ENCODE measurements around the gene PRMT9. TPM values are rescaled to one million over a fixed set of nuclear protein-coding genes. Genes with fewer than 3 reads are reported as not detected.

PRMT9 gene
- total RNA-seq, 1 experiment from 2014 or later: 10.5 TPM

GRCh38 chr4:147633643-147634042 lies 50.3 kb downstream of the PRMT9 start:
- Mint-ChIP-seq H3K4me3 (no peak overlapping the region), H3K36me3 (ENCODE audit: insufficient read depth in 1 of 3, low read depth in 3 of 3) (peaks cover 23 to 62% (median 56%) of the 10 kb centered on the region in 3 experiments), H3K27me3 (ENCODE audit: low read depth) (no peaks in the 10 kb centered on the region), H3K9me3 (no peaks in the 10 kb centered on the region), H3K4me1 (peaks cover 16 to 20% of the 10 kb centered on the region in 2 experiments), H3K27ac (no peak overlapping the region)
- Histone ChIP-seq H3K79me2 (ENCODE audit: insufficient read depth, low read length) (no peaks in the 10 kb centered on the region), H4K91ac (ENCODE audit: insufficient read length, low read depth, low read length) (no peak overlapping the region), H3K4me2 (ENCODE audit: insufficient read depth, insufficient read length, low read length) (no peak overlapping the region), H3K23ac (ENCODE audit: insufficient read length, low read depth, low read length) (no peak overlapping the region), H2BK120ac (ENCODE audit: low read depth, low read length, poor library complexity, severe bottlenecking) (no peak overlapping the region), H3K4me1 (ENCODE audit: insufficient read depth, low read length) (no peaks in the 10 kb centered on the region), H3K23me2 (ENCODE audit: insufficient read length, low read depth, low read length, poor library complexity, severe bottlenecking) (no peaks in the 10 kb centered on the region), H4K5ac (ENCODE audit: insufficient read length, low read depth, low read length) (no peak overlapping the region), H3K9ac (ENCODE audit: extremely low read depth, insufficient read length, low read length) (no peak overlapping the region), H2BK12ac (ENCODE audit: insufficient read length, low read depth, low read length) (no peak overlapping the region), H3K79me1 (ENCODE audit: insufficient read depth, low read depth, low read length, poor library complexity, severe bottlenecking) (no peaks in the 10 kb centered on the region), H2AK5ac (ENCODE audit: insufficient read length, low read length) (no peak overlapping the region), H3K9me3 (ENCODE audit: control insufficient read depth, low read depth, low read length) (no peaks in the 10 kb centered on the region), H3K27me3 (ENCODE audit: insufficient read depth, low read length) (no peaks in the 10 kb centered on the region), H3K14ac (ENCODE audit: insufficient read depth, low read length) (no peak overlapping the region), H3K18ac (ENCODE audit: insufficient read length, low read depth, low read length) (no peak overlapping the region), H2BK5ac (ENCODE audit: insufficient read length, low read length) (no peak overlapping the region), H4K20me1 (ENCODE audit: control insufficient read depth, insufficient read depth, insufficient read length) (no peaks in the 10 kb centered on the region), H4K8ac (replicated peaks; ENCODE audit: insufficient read length, low read depth, low read length) (no peak overlapping the region), H2BK20ac (ENCODE audit: low read depth, low read length, poor library complexity, severe bottlenecking) (no peak overlapping the region), H3K56ac (ENCODE audit: insufficient read length, low read depth, low read length) (no peak overlapping the region), H3K27ac (ENCODE audit: insufficient read length, low read depth, low read length) (no peak overlapping the region), H2BK15ac (ENCODE audit: low read depth, low read length) (no peak overlapping the region), H2AFZ (ENCODE audit: low read length) (no peak overlapping the region), H3K4ac (ENCODE audit: low read depth, low read length) (no peak overlapping the region), H3T11ph (ENCODE audit: low read length) (no peak overlapping the region)
- no peak for TF ChIP-seq CTCF (conservative IDR thresholded peaks at IDR 0.05)
- WGBS (ENCODE audit: extremely low coverage, insufficient read length, low lambda C conversion rate): no CpG with 5 or more reads among the region's 1 CpG
- DNase-seq: no peak

Measured in H9 (cell line).